Measurements from ENCODE around the gene TRPT1. TPM values are rescaled to one million over a fixed set of nuclear protein-coding genes. Genes with fewer than 3 reads are reported as not detected.

TRPT1 gene
- total RNA-seq (ENCODE audit: low replicate concordance) = 34.2 and 38.9 TPM in 2 replicates
- long read RNA-seq, partial matches to known transcripts = 0 of 2 reads
- long read RNA-seq, other reads (novel, unspliced or antisense) = 2 of 2 reads

GRCh38 chr11:64225608-64226506, at the start of gene TRPT1, which contains the start of gene NUDT22:
Gene TRPT1, minus strand, starts transcription at chr11:64226186. Its CDS starts 326 bp downstream, at chr11:64225860.
Gene NUDT22, plus strand, starts transcription at chr11:64226274. Its CDS starts 379 bp downstream, at chr11:64226653.
- peak; percentile 46 for TF ChIP-seq CTCF (conservative IDR thresholded peaks at IDR 0.05)
- Mint-ChIP-seq H3K4me1 (ENCODE audit: unreplicated experiment) (peaks cover 5% of the 10 kb centered on the region), H3K9me3 (no peaks in the 10 kb centered on the region), H3K27ac (peak within 1 kb of the TSS; percentile 72), H3K4me3 (peak within 1 kb of the TSS; percentile 90), H3K36me3 (no peaks in the 10 kb centered on the region), H3K27me3 (no peaks in the 10 kb centered on the region)
- DNase-seq (ENCODE audit: extremely low spot score, unreplicated experiment) = peak; percentile 93

- Mint-ChIP-seq H3K27ac (no peak overlapping the region), H3K27me3 (peaks cover 2% of the 10 kb centered on the region), H3K36me3 (peaks cover 4% of the 10 kb centered on the region), H3K4me1 (ENCODE audit: unreplicated experiment) (peaks cover 7% of the 10 kb centered on the region), H3K4me3 (no peak overlapping the region), H3K9me3 (no peaks in the 10 kb centered on the region)
- TF ChIP-seq CTCF (conservative IDR thresholded peaks at IDR 0.05) = no peak
- no peak for DNase-seq (ENCODE audit: extremely low spot score, unreplicated experiment)
These were observed 49.2 kb upstream of the TRPT1 start for GRCh38 chr11:64275031-64275800.

- Mint-ChIP-seq H3K4me3 (peak overlapping the region; percentile 100), H3K36me3 (peaks cover 4% of the 10 kb centered on the region), H3K27ac (peak overlapping the region; percentile 99), H3K4me1 (ENCODE audit: unreplicated experiment) (peaks cover 19% of the 10 kb centered on the region), H3K9me3 (no peaks in the 10 kb centered on the region), H3K27me3 (peaks cover 5% of the 10 kb centered on the region)
- DNase-seq (ENCODE audit: extremely low spot score, unreplicated experiment) = peak; percentile 98
- TF ChIP-seq CTCF (conservative IDR thresholded peaks at IDR 0.05) = peak; percentile 14
These were observed 43.7 kb upstream of the TRPT1 start for GRCh38 chr11:64269540-64270220.

GRCh38 chr11:64268893-64269539, 43.0 kb upstream of the TRPT1 start:
- peaks cover 19% of the 10 kb centered on the region for H3K4me1 Mint-ChIP-seq (ENCODE audit: unreplicated experiment)
- DNase-seq (ENCODE audit: extremely low spot score, unreplicated experiment) = no peak
- H3K4me3 Mint-ChIP-seq = peak overlapping the region; percentile 100
- H3K36me3 Mint-ChIP-seq = peaks cover 4% of the 10 kb centered on the region
- TF ChIP-seq CTCF (conservative IDR thresholded peaks at IDR 0.05) = peak; percentile 15
- H3K27me3 Mint-ChIP-seq = peaks cover 5% of the 10 kb centered on the region
- H3K27ac Mint-ChIP-seq = peak overlapping the region; percentile 99
- H3K9me3 Mint-ChIP-seq = no peaks in the 10 kb centered on the region

Data from type B pancreatic cell (in vitro differentiated cells).